Activated T-helper 1 cell treated with Interleukin-2 at 50 U/mL for 16 hours (primary cell): ENCODE results near the gene RNF186.
"Not testable (repeated sequence)": the region's sequence is repeated elsewhere in the genome, so short reads cannot be mapped to it uniquely, and the experiment has no call there.

ENCODE experiments used
- DNase-seq: peaks from one replicate; pipeline ENCODE4 v3.0.0-alpha.2; 2020; ENCODE audit warnings: low read depth

Gene RNF186

GRCh38 chr1:19793360-19794046, 21.6 kb downstream of the RNF186 start:
- no peak for DNase-seq

- DNase-seq: no peak
These were observed 22.7 kb downstream of the RNF186 start for GRCh38 chr1:19792237-19793002.

- not testable (repeated sequence) for DNase-seq
These were observed 24.8 kb downstream of the RNF186 start for GRCh38 chr1:19790061-19790975.

- DNase-seq: no peak
These were observed 28.1 kb downstream of the RNF186 start for GRCh38 chr1:19786988-19787423.

- no peak for DNase-seq
These were observed 29.4 kb downstream of the RNF186 start for GRCh38 chr1:19785660-19786059.

- DNase-seq: no peak
These were observed 34.7 kb downstream of the RNF186 start for GRCh38 chr1:19780267-19780877.

- no peak for DNase-seq
These were observed 38.1 kb downstream of the RNF186 start for GRCh38 chr1:19776933-19777332.

- DNase-seq: no peak
These were observed 38.8 kb downstream of the RNF186 start for GRCh38 chr1:19776287-19776686.

GRCh38 chr1:19775831-19776230, 39.3 kb downstream of the RNF186 start:
- no peak for DNase-seq

GRCh38 chr1:19775317-19775716, 39.8 kb downstream of the RNF186 start:
- no peak for DNase-seq

GRCh38 chr1:19774180-19774785, 40.8 kb downstream of the RNF186 start:
- no peak for DNase-seq

- DNase-seq: no peak
These were observed 41.6 kb downstream of the RNF186 start for GRCh38 chr1:19773485-19773884.

- no peak for DNase-seq
These were observed 43.0 kb downstream of the RNF186 start for GRCh38 chr1:19772053-19772452.

GRCh38 chr1:19771350-19771749, 43.7 kb downstream of the RNF186 start:
- DNase-seq: no peak

- no peak for DNase-seq
These were observed 44.5 kb downstream of the RNF186 start for GRCh38 chr1:19770436-19771190.

GRCh38 chr1:19769211-19769932, 45.7 kb downstream of the RNF186 start:
- DNase-seq: no peak

- no peak for DNase-seq
These were observed 46.5 kb downstream of the RNF186 start for GRCh38 chr1:19768353-19769210.

- DNase-seq: no peak
These were observed 49.5 kb downstream of the RNF186 start for GRCh38 chr1:19765623-19766022.

- DNase-seq: no peak
These were observed 50.2 kb downstream of the RNF186 start for GRCh38 chr1:19764848-19765247.
